PC-9 (cell line): ENCODE measurements around the gene PRPS1L1.

Experiments
- CTCF ChIP-seq: fragments of 200-600 bp; sonication (generic); conservative IDR thresholded peaks from 2 replicates; pipeline ENCODE4 v1.6.1; 2017; ENCODE audit warnings: mixed run types, antibody characterized with exemption, mild to moderate bottlenecking, moderate library complexity
- EZH2 ChIP-seq: fragments of 200-600 bp; sonication (generic); IDR thresholded peaks from 2 replicates; pipeline ENCODE4 v1.8.0; 2017; ENCODE audit warnings: antibody characterized with exemption, low read depth

- TF ChIP-seq CTCF (no peak), EZH2 (no peak)
These were observed 17.5 kb upstream of the PRPS1L1 start for GRCh38 chr7:18045171-18045570.
